Liver (tissue), 9 donors: ENCODE measurements around the gene FN1. TPM values are rescaled to one million over a fixed set of nuclear protein-coding genes. Genes with fewer than 3 reads are reported as not detected.

Experiments
- DNase-seq: peaks from one replicate; pipeline ENCODE4 v3.0.0-alpha.2; 2017; ENCODE audit warnings: low spot score
- H3K27ac ChIP-seq, 2 donors: one replicate each; pipeline ENCODE4 v1.7.0; 2013; ENCODE audit warnings: inconsistent platforms in 2 of 2, low read length in 2 of 2, control low read depth in 1 of 2, low read depth in 1 of 2, mild to moderate bottlenecking in 1 of 2
- H3K27me3 ChIP-seq, 4 donors: one replicate each; pipeline versions ENCODE4 v1.6.1 to v1.7.0; 2013; ENCODE audit warnings: low read length in 3 of 4, inconsistent platforms in 1 of 4, mild to moderate bottlenecking in 1 of 4, moderate library complexity in 1 of 4; ENCODE audit not compliant: control insufficient read depth in 4 of 4, insufficient read depth in 4 of 4
- H3K36me3 ChIP-seq, 4 donors: one replicate each; pipeline versions ENCODE4 v1.6.1 to v1.7.0; 2013; ENCODE audit warnings: low read length in 3 of 4, mild to moderate bottlenecking in 3 of 4, low read depth in 1 of 4, moderate library complexity in 1 of 4; ENCODE audit not compliant: control insufficient read depth in 4 of 4, insufficient read depth in 3 of 4
- H3K4me1 ChIP-seq, 4 donors: one replicate each; pipeline versions ENCODE4 v1.6.1 to v1.7.0; 2013; ENCODE audit warnings: low read length in 3 of 4, mild to moderate bottlenecking in 3 of 4, moderate library complexity in 1 of 4; ENCODE audit not compliant: control insufficient read depth in 4 of 4, insufficient read depth in 4 of 4
- H3K4me3 ChIP-seq, 3 donors: one replicate each; pipeline versions ENCODE4 v1.6.1 to v1.7.0; 2013; ENCODE audit warnings: low read length in 3 of 3, control low read depth in 1 of 3, low read depth in 1 of 3, mild to moderate bottlenecking in 1 of 3
- H3K9ac ChIP-seq, 2 donors: one replicate each; pipeline ENCODE4 v1.7.0; 2013; ENCODE audit warnings: low read length in 2 of 2, mild to moderate bottlenecking in 2 of 2, moderate library complexity in 2 of 2, control low read depth in 1 of 2, low read depth in 1 of 2
- H3K9me3 ChIP-seq, 4 donors: one replicate each; pipeline versions ENCODE4 v1.6.1 to v1.7.0; 2013; ENCODE audit warnings: low read length in 3 of 4; ENCODE audit not compliant: control insufficient read depth in 4 of 4
- EGR1 ChIP-seq, 2 donors: IDR thresholded peaks; 2 replicates each; pipeline ENCODE4 v1.6.1; 2016 to 2018; ENCODE audit warnings: antibody characterized with exemption in 2 of 2, low read depth in 2 of 2
- GABPA ChIP-seq, 2 donors: IDR thresholded peaks in 1 of 2; conservative IDR thresholded peaks in 1 of 2; 2 replicates each; pipeline ENCODE4 v1.6.1; 2016; ENCODE audit warnings: antibody characterized with exemption in 2 of 2, mild to moderate bottlenecking in 1 of 2, moderate library complexity in 1 of 2
- MAX ChIP-seq: IDR thresholded peaks from 2 replicates; pipeline ENCODE4 v1.6.1; 2016; ENCODE audit warnings: antibody characterized with exemption
- NR2F2 ChIP-seq: IDR thresholded peaks from 2 replicates; pipeline ENCODE4 v1.6.1; 2016; ENCODE audit warnings: antibody characterized with exemption
- RAD21 ChIP-seq, 2 donors: IDR thresholded peaks; 2 replicates each; pipeline ENCODE4 v1.6.1; 2016; ENCODE audit warnings: antibody characterized with exemption in 2 of 2, mild to moderate bottlenecking in 2 of 2
- TAF1 ChIP-seq: conservative IDR thresholded peaks from 2 replicates; pipeline ENCODE4 v1.6.1; 2016; ENCODE audit warnings: antibody characterized with exemption, mild to moderate bottlenecking
- YY1 ChIP-seq: IDR thresholded peaks from 2 replicates; pipeline ENCODE4 v1.6.1; 2016; ENCODE audit warnings: antibody characterized with exemption, mild to moderate bottlenecking
- ZBTB33 ChIP-seq: IDR thresholded peaks from 2 replicates; pipeline ENCODE4 v1.6.1; 2016; ENCODE audit warnings: antibody characterized with exemption
- WGBS: extraction: QIAGEN DNeasy Blood & Tissue Kit; methylation state at CpG from one replicate; pipeline ENCODE4 v1.1.7; 2013; 5-methylcytosine and 5-hydroxymethylcytosine counted together
- polyA plus RNA-seq, 2 donors: library from polyadenylated mRNA; stranded (reverse) in 1 of 2; unstranded in 1 of 2; fragments of 200-250 nt in 1 of 2; fragments of >200 nt in 1 of 2; fragmentation: Nextera tagmentation in 1 of 2; extraction: Ambion mirVana in 1 of 2; gene quantifications; one replicate each; pipeline versions ENCODE4 v1.2.1 to v1.2.3, GENCODE V29; 2013 to 2015
- total RNA-seq, 2 donors: library from RNA; depleted of rRNA; stranded (reverse); fragments of >200 nt; gene quantifications; one replicate each; pipeline ENCODE4 v1.2.3, GENCODE V29; 2014
- TF ChIP-seq, protein P1 (sequence below): fragments of 150-350 bp; IDR thresholded peaks from 2 replicates; pipeline ENCODE4 v1.5.1; 2017; ENCODE audit warnings: improper control_type of control experiment, low read depth, low read length; ENCODE audit not compliant: missing input control
- TF ChIP-seq, protein P2 (sequence below): IDR thresholded peaks from 2 replicates; pipeline ENCODE4 v1.6.1; 2016; ENCODE audit warnings: antibody characterized with exemption, mild to moderate bottlenecking
- donor health status: healthy.
- donor health status: healthy.
- donor health status: healthy.
- donor health status: healthy.
- donor health status: healthy.

The FN1 gene
- total and polyA plus RNA-seq, 4 donors, result 545 to 1,402 (median 837) TPM

- 99% methylated on average over 1 of the region's 1 CpG for WGBS
- TF ChIP-seq MAX (no peak), RAD21 (IDR thresholded peaks at IDR 0.05) (no peak), EGR1 (IDR thresholded peaks at IDR 0.05; ENCODE audit: low read depth in 2 of 2) (no peak), YY1 (no peak), ZBTB33 (no peak)
- Histone ChIP-seq H3K27me3 (no peaks in the 10 kb centered on the region), H3K4me1 (no peaks in the 10 kb centered on the region), H3K9ac (no peak overlapping the region), H3K36me3 (peaks cover 3 to 47% (median 42%) of the 10 kb centered on the region in 4 donors), H3K27ac (no peak overlapping the region), H3K4me3 (no peak overlapping the region), H3K9me3 (no peaks in the 10 kb centered on the region)
- DNase-seq, result no peak
Observed at GRCh38 chr2:215359576-215359922, 76.3 kb downstream of the FN1 start.

DNA sequence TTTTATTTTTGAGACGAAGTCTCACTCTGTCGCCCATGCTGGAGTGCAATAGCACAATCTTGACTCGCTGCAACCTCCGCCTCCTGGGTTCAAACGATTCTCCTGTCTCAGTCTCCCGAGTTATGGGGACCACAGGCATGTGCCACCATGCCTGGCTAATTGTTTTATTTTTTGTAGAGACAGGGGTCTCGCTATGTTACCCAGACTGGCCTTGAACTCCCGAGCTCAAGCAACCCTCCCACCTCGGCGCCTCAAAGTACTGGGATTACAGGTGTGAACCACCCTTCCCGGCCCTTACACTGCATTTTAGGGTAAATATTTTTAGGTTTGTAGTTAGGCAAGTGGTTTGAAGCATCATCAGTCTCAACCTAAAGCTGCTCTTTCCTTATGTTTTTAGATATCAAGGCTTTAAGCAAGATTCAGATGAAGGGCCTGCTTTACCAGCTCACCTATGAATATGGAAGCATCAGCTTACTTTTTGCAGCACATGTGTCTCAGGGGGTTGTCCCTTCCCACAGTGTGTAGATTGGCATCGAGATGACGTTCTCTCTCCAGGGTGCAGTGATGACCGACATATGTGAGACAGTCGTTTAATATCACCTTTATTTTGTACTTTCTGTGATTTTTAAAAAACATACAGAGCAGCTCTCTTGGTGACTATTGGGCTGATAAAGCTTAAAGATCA, 76.8 kb downstream of the FN1 start:
- H3K27me3 ChIP-seq, result no peaks in the 10 kb centered on the region
- H3K9ac ChIP-seq, result no peak overlapping the region
- peaks cover 3 to 42% (median 37%) of the 10 kb centered on the region in 4 donors for H3K36me3 ChIP-seq
- 73% methylated on average over 15 of the region's 15 CpGs for WGBS
- no peaks in the 10 kb centered on the region for H3K9me3 ChIP-seq
- TF ChIP-seq, protein P1, sequence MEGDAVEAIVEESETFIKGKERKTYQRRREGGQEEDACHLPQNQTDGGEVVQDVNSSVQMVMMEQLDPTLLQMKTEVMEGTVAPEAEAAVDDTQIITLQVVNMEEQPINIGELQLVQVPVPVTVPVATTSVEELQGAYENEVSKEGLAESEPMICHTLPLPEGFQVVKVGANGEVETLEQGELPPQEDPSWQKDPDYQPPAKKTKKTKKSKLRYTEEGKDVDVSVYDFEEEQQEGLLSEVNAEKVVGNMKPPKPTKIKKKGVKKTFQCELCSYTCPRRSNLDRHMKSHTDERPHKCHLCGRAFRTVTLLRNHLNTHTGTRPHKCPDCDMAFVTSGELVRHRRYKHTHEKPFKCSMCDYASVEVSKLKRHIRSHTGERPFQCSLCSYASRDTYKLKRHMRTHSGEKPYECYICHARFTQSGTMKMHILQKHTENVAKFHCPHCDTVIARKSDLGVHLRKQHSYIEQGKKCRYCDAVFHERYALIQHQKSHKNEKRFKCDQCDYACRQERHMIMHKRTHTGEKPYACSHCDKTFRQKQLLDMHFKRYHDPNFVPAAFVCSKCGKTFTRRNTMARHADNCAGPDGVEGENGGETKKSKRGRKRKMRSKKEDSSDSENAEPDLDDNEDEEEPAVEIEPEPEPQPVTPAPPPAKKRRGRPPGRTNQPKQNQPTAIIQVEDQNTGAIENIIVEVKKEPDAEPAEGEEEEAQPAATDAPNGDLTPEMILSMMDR, result no peak
- TF ChIP-seq NR2F2, result no peak
- no peak for TF ChIP-seq TAF1
- TF ChIP-seq YY1, result no peak
- TF ChIP-seq, protein P2, sequence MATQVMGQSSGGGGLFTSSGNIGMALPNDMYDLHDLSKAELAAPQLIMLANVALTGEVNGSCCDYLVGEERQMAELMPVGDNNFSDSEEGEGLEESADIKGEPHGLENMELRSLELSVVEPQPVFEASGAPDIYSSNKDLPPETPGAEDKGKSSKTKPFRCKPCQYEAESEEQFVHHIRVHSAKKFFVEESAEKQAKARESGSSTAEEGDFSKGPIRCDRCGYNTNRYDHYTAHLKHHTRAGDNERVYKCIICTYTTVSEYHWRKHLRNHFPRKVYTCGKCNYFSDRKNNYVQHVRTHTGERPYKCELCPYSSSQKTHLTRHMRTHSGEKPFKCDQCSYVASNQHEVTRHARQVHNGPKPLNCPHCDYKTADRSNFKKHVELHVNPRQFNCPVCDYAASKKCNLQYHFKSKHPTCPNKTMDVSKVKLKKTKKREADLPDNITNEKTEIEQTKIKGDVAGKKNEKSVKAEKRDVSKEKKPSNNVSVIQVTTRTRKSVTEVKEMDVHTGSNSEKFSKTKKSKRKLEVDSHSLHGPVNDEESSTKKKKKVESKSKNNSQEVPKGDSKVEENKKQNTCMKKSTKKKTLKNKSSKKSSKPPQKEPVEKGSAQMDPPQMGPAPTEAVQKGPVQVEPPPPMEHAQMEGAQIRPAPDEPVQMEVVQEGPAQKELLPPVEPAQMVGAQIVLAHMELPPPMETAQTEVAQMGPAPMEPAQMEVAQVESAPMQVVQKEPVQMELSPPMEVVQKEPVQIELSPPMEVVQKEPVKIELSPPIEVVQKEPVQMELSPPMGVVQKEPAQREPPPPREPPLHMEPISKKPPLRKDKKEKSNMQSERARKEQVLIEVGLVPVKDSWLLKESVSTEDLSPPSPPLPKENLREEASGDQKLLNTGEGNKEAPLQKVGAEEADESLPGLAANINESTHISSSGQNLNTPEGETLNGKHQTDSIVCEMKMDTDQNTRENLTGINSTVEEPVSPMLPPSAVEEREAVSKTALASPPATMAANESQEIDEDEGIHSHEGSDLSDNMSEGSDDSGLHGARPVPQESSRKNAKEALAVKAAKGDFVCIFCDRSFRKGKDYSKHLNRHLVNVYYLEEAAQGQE, result no peak
- TF ChIP-seq GABPA (IDR thresholded peaks at IDR 0.05 in 1 of 2, conservative IDR thresholded peaks at IDR 0.05 in 1 of 2), result no peak
- H3K4me3 ChIP-seq, result no peak overlapping the region
- H3K27ac ChIP-seq, result no peak overlapping the region
- no peaks in the 10 kb centered on the region for H3K4me1 ChIP-seq
- no peak for DNase-seq
